ENCODE results near the gene MRI1.

DNA sequence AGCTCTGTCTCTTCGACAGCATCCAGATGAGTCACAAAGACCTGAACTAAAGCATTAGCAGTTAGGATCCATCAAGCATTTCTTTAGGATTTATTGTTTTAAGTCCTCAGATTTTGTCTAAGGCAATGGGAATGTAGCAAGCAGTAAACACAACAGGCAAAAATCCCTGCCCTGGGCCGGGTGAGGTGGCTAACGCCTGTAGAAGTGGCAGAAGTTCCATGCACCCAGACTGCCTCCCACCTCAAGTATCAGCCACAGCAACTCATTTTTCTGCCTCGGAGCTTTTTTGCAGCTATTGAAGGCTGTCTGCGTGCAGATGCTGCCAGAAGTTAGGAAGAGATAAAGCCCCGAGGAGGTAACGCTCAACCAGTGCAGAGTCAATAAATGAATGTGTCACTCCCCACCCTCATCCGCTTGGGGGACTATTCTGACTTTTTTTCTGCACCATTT, 47.1 kb upstream of the MRI1 start:
- TF ChIP-seq, protein P1, sequence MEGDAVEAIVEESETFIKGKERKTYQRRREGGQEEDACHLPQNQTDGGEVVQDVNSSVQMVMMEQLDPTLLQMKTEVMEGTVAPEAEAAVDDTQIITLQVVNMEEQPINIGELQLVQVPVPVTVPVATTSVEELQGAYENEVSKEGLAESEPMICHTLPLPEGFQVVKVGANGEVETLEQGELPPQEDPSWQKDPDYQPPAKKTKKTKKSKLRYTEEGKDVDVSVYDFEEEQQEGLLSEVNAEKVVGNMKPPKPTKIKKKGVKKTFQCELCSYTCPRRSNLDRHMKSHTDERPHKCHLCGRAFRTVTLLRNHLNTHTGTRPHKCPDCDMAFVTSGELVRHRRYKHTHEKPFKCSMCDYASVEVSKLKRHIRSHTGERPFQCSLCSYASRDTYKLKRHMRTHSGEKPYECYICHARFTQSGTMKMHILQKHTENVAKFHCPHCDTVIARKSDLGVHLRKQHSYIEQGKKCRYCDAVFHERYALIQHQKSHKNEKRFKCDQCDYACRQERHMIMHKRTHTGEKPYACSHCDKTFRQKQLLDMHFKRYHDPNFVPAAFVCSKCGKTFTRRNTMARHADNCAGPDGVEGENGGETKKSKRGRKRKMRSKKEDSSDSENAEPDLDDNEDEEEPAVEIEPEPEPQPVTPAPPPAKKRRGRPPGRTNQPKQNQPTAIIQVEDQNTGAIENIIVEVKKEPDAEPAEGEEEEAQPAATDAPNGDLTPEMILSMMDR (tag by site-specific recombination; IDR thresholded peaks at IDR 0.05) = no peak
- TF ChIP-seq TRIM28 (IDR thresholded peaks at IDR 0.05; ENCODE audit: borderline replicate concordance, low read length) (no peak), ZBTB8A (tag by site-specific recombination; IDR thresholded peaks at IDR 0.05) (no peak), ZNF549 (tag by site-specific recombination; IDR thresholded peaks at IDR 0.05) (no peak), KLF1 (tag by site-specific recombination; IDR thresholded peaks at IDR 0.05) (no peak), ZNF10 (tag by site-specific recombination; IDR thresholded peaks at IDR 0.05) (no peak), ZNF16 (tag by site-specific recombination; IDR thresholded peaks at IDR 0.05; ENCODE audit: low read depth) (no peak), MYNN (tag by site-specific recombination; IDR thresholded peaks at IDR 0.05; ENCODE audit: borderline replicate concordance) (no peak)
- TF ChIP-seq, protein P2, sequence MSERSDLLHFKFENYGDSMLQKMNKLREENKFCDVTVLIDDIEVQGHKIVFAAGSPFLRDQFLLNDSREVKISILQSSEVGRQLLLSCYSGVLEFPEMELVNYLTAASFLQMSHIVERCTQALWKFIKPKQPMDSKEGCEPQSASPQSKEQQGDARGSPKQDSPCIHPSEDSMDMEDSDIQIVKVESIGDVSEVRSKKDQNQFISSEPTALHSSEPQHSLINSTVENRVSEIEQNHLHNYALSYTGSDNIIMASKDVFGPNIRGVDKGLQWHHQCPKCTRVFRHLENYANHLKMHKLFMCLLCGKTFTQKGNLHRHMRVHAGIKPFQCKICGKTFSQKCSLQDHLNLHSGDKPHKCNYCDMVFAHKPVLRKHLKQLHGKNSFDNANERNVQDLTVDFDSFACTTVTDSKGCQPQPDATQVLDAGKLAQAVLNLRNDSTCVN (tag by site-specific recombination; optimal IDR thresholded peaks at IDR 0.05) = no peak
